T1000 (cell line): ENCODE measurements around the gene ARHGEF19.
"Not testable (repeated sequence)": the region's sequence is repeated elsewhere in the genome, so short reads cannot be mapped to it uniquely, and the experiment has no call there.

ENCODE experiments used
- DNase-seq: peaks from one replicate; lab custom pipeline; 2025; ENCODE audit warnings: mixed read lengths; lab: John Stamatoyannopoulos, UW

Gene ARHGEF19

DNA sequence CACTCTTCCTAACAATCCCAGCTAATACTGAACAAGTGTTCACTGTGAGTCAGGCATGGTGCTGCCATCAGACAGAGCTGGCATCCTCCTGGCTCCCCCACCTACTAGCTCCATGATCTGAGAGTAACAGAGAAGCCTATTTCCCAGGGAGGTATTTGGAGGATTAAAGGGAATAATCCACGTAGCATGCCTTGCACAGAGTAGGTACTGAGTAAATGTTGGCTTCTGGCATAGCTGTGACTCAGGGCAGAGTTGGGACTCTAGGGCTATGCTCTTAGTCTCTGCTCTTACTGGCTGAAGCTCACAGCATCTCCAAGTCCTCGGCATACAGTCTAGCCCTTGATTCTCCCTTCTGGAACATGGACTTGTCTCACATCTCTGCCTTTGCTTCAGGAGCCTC is 8.2 kb downstream of the ARHGEF19 start:
- DNase-seq, result no peak

DNA sequence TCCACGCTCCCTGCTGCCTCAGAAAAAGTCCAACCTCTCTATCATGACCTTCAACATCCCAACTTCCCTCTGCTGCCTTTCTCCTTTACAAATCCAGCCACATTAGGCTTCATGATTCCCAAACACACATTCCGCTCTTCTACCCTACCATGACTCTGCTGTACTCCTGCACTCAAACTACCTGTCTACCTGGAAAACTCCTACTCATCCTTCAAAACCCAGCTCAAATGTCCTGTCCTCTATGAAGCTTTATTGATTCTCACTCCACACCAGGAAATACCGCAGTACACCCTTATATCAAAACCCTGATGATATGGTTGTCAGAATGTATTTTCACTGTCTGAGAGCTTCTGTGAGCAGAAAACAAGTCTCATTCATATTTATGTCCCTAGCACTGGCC is 8.9 kb downstream of the ARHGEF19 start:
- no peak for DNase-seq

DNA sequence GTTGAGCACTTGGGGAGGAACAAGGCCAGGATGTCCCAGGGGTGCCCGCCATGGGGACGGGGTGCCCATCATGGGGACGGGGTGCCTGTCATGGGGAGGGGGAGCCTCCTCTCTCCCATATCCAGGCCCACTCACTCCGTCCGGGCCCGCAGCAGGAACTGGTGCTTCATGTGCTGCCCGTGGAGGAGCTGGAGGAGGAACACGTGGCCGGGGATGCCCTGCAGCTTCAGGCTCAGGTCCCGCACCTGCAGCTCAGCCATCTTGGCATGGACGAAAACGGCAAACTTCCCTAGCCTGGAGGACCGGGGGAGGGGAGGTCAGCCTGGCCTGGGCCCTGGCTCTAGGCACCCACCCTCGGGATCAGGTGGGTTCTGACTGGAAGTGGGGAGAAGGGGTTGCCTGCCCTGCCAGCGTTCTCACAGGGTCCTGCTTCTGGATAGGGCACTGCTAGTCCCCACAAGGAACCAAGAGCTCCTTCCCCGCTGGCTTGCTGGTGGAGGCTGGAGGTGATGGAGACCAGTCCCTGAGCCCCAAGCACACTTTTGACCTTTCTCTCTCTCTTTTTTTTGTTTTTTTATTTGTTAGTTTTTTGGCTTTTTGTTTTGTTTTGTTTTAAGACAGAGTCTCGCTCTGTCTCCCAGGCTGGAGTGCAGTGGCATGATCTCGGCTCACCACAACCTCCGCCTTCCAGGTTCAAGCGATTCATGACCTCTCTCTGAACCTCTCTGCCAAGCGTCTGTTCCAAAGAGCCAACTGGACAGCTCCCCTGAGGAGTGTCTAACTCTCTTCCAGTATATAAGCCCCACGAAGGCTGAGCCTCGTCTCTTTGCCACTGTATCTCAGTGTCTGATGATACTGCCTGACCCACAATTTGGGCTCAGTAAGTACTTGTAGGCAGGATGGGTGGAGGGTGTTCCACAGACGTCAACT is 9.9 kb downstream of the ARHGEF19 start:
- no peak for DNase-seq

DNA sequence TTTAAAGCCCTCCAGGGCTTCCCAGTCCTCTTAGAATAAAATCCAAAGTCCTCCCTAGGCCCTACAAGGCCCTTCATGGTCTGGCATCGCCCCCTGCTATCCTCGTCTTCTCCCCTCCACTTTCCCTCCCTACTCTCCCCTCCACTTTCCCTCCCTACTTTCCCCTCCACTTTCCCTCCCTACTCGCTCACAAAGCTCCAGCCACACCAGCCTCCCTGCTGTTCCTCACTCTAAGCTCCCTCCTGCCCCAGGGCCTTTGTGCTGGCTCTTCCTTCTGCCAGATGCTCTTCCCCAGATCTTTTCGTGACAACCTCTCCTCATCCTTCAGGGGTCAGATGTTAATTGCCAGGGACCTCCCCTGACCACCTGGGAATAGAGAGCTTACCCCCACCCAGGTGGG is 12.8 kb downstream of the ARHGEF19 start:
- no peak for DNase-seq

DNA sequence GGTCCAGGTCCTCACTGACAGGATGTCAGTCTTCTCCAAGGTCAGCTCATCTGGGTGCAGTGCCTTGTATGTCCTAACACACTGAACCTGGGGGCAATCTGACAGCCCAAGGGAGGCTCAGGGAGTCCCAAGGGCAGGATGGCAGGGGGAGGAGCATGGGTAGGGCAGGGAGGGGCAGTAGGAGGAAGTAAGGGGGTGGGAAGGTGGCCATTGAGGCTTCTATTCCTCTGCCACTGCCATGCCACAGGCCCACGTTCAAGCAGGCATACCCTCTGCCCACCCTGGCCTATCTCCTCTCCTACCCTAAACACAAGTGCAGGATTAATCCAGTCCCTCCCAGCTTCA is 13.3 kb downstream of the ARHGEF19 start:
- DNase-seq, result no peak

DNA sequence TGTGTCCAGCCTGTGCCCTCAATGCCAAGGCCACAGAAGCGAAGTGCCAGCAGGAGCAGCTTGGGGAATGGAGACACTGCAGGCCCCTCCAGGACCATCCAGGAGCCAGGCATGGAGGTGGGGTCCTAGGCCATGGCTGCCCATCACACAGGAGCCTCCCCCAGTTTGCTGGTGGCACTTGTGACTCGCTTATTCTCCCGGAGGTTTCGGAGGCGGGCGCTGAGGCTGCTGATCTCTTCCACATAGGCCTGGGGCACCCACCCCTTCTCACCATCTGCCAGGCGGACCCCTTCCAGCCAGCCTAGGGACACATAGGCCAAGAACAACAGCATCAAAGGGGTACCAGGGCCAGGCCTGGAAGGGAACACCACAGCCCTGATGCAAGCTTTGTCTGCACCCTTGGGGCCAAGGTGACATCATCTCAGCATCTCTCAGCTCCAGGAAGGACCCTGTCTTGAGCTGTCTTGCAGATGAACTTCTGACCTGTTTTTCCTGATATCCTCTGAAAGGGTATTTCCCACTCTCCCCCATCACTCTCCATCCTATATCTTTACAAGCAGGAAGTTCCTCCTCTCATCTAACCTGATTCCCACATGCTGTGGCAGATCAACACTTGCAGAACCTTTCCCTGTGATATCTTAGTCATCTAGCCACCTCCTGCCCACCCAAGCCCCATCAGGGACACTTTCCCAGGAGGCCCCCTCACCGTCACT is 13.9 kb downstream of the ARHGEF19 start:
- DNase-seq, result no peak

DNA sequence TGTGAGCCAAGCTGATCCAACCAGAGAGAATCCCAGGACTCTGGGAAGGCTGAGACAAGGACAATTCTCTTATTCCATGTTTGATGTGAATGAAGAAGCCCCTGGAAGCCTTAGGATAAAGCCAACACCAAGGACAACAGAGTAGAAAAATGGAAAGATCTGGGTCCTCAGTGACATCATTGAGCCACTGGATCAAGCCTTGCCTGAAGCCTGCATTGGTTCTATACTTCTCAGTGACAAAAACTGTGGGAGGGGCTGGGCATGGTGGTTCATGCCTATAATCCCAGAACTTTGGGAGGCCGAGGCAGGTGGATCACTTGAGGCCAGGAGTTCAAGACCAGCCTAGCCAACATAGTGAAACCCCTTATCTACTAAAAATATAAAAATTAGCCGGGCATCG is 15.6 kb downstream of the ARHGEF19 start:
- DNase-seq, result no peak

DNA sequence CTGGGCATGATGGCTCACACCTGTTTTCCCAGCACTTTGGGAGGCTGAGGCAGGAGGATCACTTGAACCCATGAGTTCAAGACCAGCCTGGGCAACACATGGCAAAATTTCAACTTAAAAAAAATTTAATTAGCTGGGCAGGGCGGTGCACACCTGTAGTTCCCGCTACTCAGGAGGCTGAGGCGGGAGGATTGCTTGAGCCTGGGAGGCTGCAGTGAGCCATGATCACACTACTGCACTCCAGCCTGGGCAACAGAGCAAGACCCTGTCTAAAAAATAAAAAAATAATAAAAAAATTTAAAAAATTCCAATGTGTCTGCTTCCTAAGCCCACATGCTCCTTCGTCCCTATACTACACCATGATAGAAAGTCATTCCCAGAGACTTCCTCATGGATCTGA is 16.3 kb downstream of the ARHGEF19 start:
- not testable (repeated sequence) for DNase-seq

DNA sequence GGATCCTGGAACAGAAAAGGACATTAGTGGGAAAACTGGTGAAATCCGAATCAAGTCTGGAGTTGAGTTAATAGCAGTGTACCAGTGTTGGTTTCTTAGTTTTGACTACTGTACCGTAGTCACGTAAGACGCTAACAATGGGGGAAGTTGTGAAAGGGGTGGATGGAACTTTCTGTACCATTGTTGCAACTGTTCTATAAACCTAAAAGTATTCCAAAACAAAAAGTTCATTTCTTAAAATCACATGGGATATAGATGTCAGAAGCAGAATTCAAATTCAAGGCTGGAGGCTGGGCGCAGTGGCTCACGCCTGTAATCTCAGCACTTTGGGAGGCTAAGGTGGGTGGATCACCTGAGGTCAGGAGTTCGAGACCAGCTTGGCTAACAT is 16.9 kb downstream of the ARHGEF19 start:
- DNase-seq, result no peak

DNA sequence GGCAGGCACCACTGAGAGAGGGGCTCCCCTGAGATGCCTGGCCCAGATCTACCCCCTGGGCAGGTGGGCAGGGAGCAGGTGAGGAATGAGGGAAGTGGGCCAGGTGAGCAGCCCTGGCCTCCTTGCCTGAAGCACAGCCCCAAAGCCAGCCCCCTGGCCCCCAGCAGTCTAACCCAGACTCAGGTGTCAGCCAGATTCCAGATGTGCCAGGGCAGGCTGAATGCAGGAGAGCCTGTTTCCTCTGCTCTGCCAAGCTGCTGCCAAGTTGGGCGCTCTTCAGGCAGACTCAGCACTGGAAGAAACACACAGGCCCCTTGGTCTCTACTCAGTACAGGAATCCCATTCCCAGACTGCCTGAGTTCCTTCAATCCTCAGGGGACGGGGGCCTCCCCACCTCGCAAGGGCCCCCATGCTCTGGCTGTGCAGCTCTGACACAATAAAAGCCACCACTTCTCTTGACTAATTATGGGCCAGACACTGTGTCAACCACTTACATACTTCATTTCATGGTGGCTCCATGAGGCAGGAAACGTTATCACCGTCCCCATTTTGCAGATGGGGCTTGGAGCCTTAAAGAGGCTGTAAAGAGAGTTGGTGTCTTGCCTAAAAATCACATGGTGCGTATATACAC is 20.4 kb downstream of the ARHGEF19 start:
- DNase-seq, result no peak

DNA sequence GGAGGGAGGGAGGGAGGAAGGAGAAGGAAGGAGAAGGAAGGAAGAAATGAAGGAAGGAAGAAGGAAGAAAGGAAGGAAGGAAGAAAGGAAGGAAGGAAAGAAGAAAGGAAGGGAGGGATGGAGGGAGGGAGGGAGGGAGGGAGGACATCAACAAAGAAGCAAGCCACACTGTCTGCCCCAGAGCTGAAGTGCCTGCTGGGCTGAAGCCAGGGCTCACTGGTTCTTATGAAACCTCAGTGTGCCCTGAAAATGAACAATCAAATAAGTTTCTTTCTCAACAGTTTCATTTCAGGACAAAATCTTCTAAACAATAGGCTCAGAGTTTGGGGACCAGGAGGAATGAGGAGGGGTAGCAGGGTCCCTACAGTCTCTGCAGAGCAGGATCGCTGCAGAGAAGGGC is 21.1 kb downstream of the ARHGEF19 start:
- no peak for DNase-seq

DNA sequence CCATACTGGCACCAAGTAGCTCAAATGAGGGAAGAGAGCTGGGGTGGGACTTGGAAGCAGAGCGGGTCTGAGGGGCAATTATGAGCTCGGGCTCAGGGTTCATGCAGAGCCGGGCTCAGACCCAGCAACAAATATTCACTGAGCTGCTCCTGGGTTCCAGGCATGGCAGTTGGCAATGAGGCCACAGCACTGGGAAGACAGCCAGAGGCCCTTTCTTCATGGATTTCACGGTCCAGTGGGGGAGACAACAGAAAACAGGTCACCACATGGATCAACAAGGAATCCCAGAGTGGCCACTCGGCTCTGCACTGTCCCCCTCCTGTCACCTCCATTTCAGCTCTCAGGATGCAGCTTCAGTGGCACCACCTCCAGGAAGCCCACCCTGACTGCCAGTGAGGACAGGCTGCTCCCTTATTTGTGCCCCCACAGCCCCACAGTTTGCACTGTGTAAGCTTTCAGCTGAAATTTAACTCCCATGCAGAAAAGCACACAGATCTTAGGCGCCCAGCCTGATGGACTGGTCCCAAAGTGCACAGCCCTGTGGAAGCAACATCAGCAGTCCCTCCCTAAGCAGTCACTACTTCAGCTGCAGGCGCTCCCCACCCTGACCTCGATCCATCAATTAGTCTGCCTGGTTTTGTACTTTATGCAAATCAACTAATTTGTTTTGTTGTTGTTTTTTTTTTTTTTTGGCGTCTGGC is 22.4 kb downstream of the ARHGEF19 start:
- DNase-seq, result no peak

DNA sequence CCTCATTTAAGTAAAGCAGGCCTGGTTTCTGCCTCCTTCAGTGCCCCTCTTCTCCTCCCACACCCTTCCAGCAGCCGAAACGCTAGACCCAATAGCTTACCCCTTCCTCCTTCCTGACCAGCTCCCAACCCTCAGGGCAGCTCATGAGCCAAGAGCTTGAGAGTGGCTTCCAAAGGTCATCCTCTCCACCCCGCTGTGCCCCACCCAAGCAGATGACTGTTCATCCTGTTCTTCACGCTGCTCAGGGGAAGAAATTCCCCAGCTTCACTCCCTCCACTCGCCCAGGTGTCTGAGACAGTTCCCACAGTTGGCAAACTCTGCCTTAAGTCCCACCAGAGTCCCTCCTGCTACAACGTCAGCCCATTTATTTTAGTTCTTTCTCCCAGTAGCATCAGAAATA is 23.4 kb downstream of the ARHGEF19 start:
- no peak for DNase-seq

DNA sequence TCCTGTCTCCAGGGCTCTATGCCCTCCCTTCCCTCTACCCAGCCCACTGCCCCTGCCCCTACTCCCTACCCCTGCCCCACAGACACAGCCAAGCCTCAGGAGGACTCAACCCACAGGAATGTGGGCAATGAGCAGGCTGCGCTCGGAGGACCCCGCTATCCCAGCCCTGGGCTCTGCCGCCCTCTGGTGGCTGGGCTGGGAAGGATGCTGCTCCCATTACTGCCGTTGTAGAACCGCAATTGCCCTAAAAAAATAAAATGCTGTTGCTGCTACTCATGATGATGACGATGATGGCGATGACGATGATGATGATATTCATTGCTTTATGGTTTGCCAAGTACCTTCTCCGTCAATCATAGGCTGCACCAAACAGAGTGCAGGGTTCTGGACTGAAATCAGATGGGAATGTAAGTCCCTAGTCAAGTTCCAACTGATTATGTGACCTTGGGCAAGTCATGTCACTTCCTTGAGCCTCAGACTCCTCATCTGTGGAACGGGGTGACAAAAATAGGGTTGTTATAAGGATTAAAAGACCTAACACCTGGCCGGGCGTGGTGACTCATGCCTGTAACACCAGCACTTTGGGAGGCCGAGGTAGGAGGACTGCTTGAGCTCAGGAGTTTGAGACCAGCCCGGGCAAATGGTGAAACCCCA is 24.6 kb downstream of the ARHGEF19 start:
- peak; percentile 76 for DNase-seq

DNA sequence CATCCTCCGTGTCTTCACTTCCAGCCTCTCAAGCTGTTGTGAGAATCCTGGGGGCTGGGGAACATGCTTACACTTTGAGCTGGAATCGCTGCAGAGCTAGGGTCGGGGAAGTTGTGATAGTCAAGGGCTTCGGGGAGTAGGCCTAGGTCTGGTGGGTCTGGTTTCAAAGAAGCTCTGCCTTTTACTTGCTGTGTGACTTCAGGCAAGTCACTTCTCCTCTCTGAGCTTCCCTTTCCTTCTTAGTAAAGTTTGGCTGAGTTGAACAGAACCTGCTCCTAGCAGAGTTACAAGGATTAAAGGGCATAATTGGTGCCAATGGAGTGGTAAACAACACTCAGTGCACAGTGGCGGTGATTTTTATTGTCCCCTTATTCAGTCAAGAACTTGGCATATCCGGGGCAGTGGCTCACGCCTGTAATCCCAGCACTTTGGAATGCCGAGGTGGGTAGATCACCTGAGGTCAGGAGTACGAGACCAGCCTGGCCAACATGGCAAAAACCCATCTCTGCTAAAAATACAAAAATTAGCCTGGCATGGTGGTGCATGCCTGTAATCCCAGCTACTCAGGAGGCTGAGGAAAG is 25.7 kb downstream of the ARHGEF19 start:
- no peak for DNase-seq

DNA sequence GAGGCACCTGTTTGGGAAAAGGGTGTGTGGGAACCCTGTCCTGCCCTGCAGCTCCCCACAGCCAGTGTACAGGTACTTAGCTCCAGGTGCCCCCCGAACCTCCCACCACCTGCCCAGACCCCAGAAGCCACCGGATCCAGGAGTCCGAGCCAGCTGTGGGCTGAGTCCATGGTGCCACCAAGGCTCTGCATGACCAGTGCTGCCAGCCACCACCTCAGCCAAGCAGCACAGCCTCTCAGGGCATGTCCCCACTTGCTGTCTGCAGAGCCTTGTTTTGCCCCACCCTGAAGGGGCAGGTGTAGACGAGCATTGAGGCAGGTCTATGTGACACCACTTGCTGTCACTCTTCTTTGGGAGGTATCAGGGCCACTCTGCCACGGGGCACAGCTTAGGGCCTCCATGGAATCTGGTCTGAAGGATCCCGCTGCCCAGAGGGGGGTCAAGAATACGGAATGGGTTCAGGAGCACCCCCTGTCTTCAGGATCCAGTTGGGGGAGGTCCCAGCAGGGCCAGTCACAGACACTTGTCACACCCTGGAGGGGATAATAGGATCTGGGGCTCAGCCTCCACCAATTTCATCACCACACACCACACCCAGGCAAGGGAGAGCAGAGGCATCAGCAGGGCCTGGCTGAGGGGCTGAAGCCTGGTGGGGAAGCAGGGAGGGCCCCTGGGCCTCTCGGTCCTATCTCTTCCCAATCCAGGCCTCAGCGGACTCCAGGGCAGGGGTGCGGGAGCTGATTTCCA is 27.7 kb downstream of the ARHGEF19 start:
- no peak for DNase-seq

DNA sequence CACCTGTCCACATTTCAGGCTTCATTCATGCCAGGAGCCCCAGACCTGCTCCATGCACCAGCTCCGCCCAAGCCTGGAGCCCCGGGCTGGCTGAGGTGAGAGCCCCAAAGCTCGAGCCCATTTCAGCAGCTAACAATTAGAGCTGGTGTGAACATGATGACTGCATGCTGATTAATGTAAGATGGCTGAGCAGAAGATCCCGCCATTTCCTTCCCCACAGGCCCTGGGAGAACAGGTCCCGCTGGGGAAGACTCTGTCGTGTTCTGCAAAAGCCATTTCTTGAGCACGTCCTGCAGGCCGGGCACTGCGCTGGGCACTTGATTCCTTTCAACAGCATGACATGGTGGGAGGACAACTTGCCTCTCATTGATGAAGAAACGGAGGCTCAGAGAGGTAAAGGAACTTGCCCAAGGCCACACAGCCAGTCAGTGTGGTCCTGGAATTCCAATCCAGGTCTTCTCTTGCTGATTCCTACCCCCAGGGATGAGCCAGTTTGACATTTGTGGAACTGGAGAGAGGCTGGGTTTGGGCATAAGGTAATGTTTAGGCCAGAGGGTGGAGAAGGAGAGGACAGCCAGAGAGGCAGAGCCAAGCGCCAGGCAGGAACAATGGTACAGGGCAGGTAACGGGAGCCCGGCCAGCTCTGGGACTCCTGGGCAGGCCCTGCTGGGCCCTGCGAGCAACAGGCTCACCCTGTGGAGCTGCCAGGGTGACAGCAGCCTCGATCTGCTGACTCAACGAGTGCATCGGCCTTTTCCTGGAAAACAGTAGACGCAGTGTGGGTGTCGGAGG is 28.5 kb downstream of the ARHGEF19 start:
- DNase-seq, result no peak

DNA sequence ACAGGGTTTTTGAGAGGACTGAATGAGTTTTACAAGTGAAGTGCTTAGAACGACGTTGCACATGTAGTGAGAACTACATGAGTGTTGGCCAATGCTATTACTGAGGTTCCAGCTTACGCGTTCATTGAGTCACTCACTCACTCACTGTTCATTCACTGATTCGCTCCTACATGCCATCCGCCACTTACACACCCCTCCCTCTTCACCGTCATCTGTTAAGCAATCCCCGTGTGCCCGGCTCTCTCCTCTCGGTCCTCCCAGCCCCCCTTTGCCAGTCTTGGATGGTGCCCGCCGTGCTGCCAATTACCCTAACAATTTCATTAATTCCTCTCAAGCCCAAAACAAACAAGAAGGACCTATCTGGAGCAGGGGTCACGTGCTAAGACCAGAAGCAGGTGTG is 29.3 kb downstream of the ARHGEF19 start:
- DNase-seq, result no peak

DNA sequence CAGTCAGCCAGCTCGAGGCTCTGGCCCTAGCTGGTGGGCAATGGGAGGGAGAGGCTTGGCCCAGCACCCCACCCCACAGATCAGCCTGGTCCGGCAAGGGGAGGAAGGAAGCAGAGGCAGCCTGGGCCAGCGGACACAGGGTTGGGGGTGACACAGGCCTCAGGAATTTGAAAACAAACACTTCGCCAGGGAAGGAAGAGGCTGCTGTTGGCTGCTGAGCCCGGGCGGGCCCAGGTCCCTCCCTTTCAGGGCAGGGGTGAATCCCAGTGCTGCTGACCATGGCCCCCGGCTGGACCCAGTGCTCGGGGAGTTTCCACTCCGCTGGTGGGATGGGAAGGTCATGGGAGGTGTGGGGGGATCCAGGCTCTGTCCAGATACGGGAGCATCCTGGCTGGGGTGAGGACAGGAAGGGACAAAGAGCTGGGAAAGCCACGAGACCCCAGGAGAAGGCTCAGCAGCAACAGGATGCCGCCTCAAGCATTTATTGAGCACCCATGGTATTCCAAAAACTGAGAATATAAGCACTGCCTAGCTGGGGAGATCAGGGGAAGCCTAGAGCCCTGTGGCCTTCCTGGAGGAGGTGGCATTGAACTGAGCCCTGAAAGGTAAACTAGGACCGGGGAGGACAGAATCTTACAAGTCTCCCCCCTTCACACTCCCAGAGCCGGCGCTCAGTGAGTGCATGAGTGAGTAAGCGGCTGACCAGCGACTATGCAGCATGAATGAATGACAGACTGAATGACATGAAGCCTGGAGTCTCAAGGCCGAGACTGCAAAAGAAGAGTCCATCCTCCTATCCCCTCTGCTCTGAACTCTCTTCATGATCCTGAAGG is 30.3 kb downstream of the ARHGEF19 start:
- peak; percentile 81 for DNase-seq
